HG02973 (cell line): ENCODE measurements around the gene PIEZO1.

ENCODE experiments used
- ATAC-seq: cut with Tn5 transposase; IDR thresholded peaks from one replicate; pipeline ENCODE4 v1.9.1; 2021; ENCODE audit warnings: moderate library complexity; ENCODE audit not compliant: unreplicated experiment

The PIEZO1 gene

GRCh38 chr16:88754912-88755744 lies 29.9 kb downstream of the PIEZO1 start:
- no peak for ATAC-seq

GRCh38 chr16:88754109-88754911 lies 30.7 kb downstream of the PIEZO1 start:
- ATAC-seq: no peak

GRCh38 chr16:88753602-88754001 lies 31.4 kb downstream of the PIEZO1 start:
- ATAC-seq: no peak

- ATAC-seq: no peak
Measured at GRCh38 chr16:88753191-88753590, 31.8 kb downstream of the PIEZO1 start.

GRCh38 chr16:88752386-88753002 lies 32.5 kb downstream of the PIEZO1 start:
- ATAC-seq: no peak

GRCh38 chr16:88750854-88751253 lies 34.2 kb downstream of the PIEZO1 start:
- no peak for ATAC-seq

- ATAC-seq: no peak
Measured at GRCh38 chr16:88749358-88749757, 35.7 kb downstream of the PIEZO1 start.

GRCh38 chr16:88748364-88748763 lies 36.7 kb downstream of the PIEZO1 start:
- ATAC-seq: no peak

GRCh38 chr16:88747588-88748301 lies 37.3 kb downstream of the PIEZO1 start:
- no peak for ATAC-seq

GRCh38 chr16:88746506-88746905 lies 38.5 kb downstream of the PIEZO1 start:
- no peak for ATAC-seq

- no peak for ATAC-seq
Measured at GRCh38 chr16:88744577-88745521, 40.2 kb downstream of the PIEZO1 start.

- no peak for ATAC-seq
Measured at GRCh38 chr16:88743693-88744576, 41.1 kb downstream of the PIEZO1 start.

GRCh38 chr16:88742896-88743605 lies 42.0 kb downstream of the PIEZO1 start:
- ATAC-seq: no peak

- no peak for ATAC-seq
Measured at GRCh38 chr16:88741368-88741767, 43.7 kb downstream of the PIEZO1 start.

GRCh38 chr16:88740727-88741055 lies 44.3 kb downstream of the PIEZO1 start:
- no peak for ATAC-seq

GRCh38 chr16:88739977-88740726 lies 44.9 kb downstream of the PIEZO1 start:
- no peak for ATAC-seq

GRCh38 chr16:88739139-88739976 lies 45.7 kb downstream of the PIEZO1 start:
- no peak for ATAC-seq
